ENCODE measurements around the gene LZTS3. TPM values are rescaled to one million over a fixed set of nuclear protein-coding genes. Genes with fewer than 3 reads are reported as not detected.

LZTS3 gene
- total and polyA plus RNA-seq, 4 donors: 8.8 to 18.6 (median 13.1) TPM

DNA sequence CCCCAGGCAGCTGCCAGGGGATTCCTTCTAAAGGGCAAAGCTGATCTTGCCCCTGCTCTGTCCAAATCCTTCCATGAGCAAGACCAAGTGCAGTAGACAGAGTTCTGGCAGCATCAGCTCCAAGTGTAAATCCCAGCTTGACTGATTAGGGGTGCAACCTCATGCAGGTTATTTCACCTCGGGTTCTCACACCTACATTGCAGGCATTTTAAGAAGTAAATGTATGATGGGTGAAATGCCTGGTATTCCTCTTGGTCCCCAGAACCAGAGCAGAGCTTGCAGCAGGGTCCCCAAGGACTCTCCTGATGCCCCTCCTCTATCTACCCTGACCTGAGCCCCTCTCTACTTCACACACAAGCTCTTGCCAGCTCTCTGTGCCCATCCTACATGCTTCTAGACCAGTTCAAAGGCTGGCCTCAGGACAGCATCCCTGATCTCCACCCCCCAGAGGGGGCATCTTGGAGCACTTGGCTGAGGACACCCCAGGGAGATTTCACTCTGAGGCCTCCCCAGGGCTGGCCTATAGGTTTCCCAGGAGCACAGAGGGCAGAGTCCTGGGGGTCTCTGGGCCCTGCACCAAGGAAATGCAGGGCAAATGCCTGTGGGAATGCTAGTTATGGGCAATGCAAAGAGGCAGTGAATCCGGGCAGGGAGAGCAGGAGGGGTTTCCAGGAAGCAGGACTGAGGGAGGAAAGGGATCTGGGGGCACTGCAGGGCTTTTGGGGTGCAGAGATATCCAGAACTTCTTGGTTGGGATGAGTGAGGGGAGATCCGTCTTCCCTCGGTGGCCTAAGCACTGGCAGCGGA is 1.0 kb downstream of the LZTS3 start:
- H3K27me3 ChIP-seq (ENCODE audit: control insufficient read depth in 3 of 3, insufficient read depth in 3 of 3, low read length in 2 of 3): no peaks in the 10 kb centered on the region
- peaks cover 0 to 16% (median 4%) of the 10 kb centered on the region in 5 donors for H3K4me1 ChIP-seq (ENCODE audit: control insufficient read depth in 5 of 5, insufficient read depth in 5 of 5, low read length in 5 of 5)
- ATAC-seq (ENCODE audit: insufficient read depth, low FRiP score) (no peak), DNase-seq (no peak)
- H3K9me3 ChIP-seq (ENCODE audit: control insufficient read depth in 4 of 4, insufficient read depth in 3 of 4, low read length in 3 of 4): no peaks in the 10 kb centered on the region
- TF ChIP-seq, protein P1, sequence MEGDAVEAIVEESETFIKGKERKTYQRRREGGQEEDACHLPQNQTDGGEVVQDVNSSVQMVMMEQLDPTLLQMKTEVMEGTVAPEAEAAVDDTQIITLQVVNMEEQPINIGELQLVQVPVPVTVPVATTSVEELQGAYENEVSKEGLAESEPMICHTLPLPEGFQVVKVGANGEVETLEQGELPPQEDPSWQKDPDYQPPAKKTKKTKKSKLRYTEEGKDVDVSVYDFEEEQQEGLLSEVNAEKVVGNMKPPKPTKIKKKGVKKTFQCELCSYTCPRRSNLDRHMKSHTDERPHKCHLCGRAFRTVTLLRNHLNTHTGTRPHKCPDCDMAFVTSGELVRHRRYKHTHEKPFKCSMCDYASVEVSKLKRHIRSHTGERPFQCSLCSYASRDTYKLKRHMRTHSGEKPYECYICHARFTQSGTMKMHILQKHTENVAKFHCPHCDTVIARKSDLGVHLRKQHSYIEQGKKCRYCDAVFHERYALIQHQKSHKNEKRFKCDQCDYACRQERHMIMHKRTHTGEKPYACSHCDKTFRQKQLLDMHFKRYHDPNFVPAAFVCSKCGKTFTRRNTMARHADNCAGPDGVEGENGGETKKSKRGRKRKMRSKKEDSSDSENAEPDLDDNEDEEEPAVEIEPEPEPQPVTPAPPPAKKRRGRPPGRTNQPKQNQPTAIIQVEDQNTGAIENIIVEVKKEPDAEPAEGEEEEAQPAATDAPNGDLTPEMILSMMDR (IDR thresholded peaks at IDR 0.05; ENCODE audit: control extremely low read depth, extremely low read depth): no peak
- peak overlapping the region in 1 of 2 donors; percentile 46 for H3K9ac ChIP-seq (ENCODE audit: insufficient read depth in 1 of 2, low read length in 2 of 2)
- H3K27ac ChIP-seq (ENCODE audit: low read depth in 1 of 2, low read length in 1 of 2): no peak overlapping the region
- peak overlapping the region; percentile 2 for H3K4me3 ChIP-seq
- H3K36me3 ChIP-seq (ENCODE audit: control insufficient read depth in 4 of 4, insufficient read depth in 4 of 4, low read length in 4 of 4): no peaks in the 10 kb centered on the region
- WGBS, 2 donors: 34 to 70% methylated on average over 5 of the region's 5 CpGs

DNA sequence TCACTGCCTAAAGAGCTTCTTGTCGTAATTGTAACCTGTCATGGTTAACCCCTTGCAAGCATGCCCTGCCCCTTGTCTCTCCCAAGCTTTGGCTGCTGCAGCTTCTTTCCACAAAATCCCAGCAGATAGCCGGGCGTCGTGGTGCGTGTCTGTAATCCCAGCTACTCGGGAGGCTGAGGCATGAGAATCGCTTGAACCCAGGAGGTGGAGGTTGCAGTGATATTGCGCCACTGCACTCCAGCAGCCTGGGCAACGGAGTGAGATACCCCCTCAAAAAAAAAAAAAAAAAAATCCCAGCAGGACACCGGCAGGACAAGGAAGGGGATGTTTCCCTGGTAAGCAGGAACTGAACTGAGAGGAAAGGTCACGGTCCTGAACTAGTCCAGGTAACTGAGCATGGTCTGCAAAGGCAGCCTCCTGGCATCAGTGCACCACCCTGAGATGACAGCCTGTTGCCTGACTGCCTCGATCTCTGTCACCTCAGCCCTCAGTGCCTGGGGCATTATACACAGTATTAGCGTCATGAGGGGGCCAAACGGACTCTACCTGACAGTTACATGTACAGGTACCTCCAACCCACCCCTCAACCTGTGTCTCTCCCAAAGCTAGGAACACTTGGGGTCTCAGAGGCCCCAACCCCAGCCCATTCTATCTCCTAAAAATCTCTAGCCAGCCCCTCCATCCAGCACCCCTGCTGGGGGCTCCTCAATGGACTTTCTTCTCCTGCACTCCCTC is 1.8 kb downstream of the LZTS3 start:
- peaks cover 0 to 16% (median 4%) of the 10 kb centered on the region in 5 donors for H3K4me1 ChIP-seq (ENCODE audit: control insufficient read depth in 5 of 5, insufficient read depth in 5 of 5, low read length in 5 of 5)
- no peaks in the 10 kb centered on the region for H3K27me3 ChIP-seq (ENCODE audit: control insufficient read depth in 3 of 3, insufficient read depth in 3 of 3, low read length in 2 of 3)
- no peaks in the 10 kb centered on the region for H3K9me3 ChIP-seq (ENCODE audit: control insufficient read depth in 4 of 4, insufficient read depth in 3 of 4, low read length in 3 of 4)
- TF ChIP-seq, protein P1 (IDR thresholded peaks at IDR 0.05; ENCODE audit: control extremely low read depth, extremely low read depth): no peak
- DNase-seq (no peak), ATAC-seq (ENCODE audit: insufficient read depth, low FRiP score) (no peak)
- no peak overlapping the region for H3K9ac ChIP-seq (ENCODE audit: insufficient read depth in 1 of 2, low read length in 2 of 2)
- WGBS, 2 donors: 82 to 86% methylated on average over 14 of the region's 14 CpGs
- no peaks in the 10 kb centered on the region for H3K36me3 ChIP-seq (ENCODE audit: control insufficient read depth in 4 of 4, insufficient read depth in 4 of 4, low read length in 4 of 4)
- H3K27ac ChIP-seq (ENCODE audit: low read depth in 1 of 2, low read length in 1 of 2): no peak overlapping the region
- H3K4me3 ChIP-seq: no peak overlapping the region

- peaks cover 0 to 1% (median 0%) of the 10 kb centered on the region in 4 donors for H3K36me3 ChIP-seq (ENCODE audit: control insufficient read depth in 4 of 4, insufficient read depth in 4 of 4, low read length in 4 of 4)
- no peak for DNase-seq
- H3K4me3 ChIP-seq: no peak overlapping the region
- H3K4me1 ChIP-seq (ENCODE audit: control insufficient read depth in 5 of 5, insufficient read depth in 5 of 5, low read length in 5 of 5): peaks cover 0 to 15% (median 8%) of the 10 kb centered on the region in 5 donors
- no peaks in the 10 kb centered on the region for H3K27me3 ChIP-seq (ENCODE audit: control insufficient read depth in 3 of 3, insufficient read depth in 3 of 3, low read length in 2 of 3)
- peak overlapping the region in 1 of 2 donors; percentile 25 for H3K9ac ChIP-seq (ENCODE audit: insufficient read depth in 1 of 2, low read length in 2 of 2)
- no peaks in the 10 kb centered on the region for H3K9me3 ChIP-seq (ENCODE audit: control insufficient read depth in 4 of 4, insufficient read depth in 3 of 4, low read length in 3 of 4)
- WGBS, 2 donors: 82 to 92% methylated on average over 7 of the region's 7 CpGs
- ATAC-seq (ENCODE audit: insufficient read depth, low FRiP score): no peak
- TF ChIP-seq, protein P1 (IDR thresholded peaks at IDR 0.05; ENCODE audit: control extremely low read depth, extremely low read depth): no peak
- peak overlapping the region in 1 of 2 donors; percentile 51 for H3K27ac ChIP-seq (ENCODE audit: low read depth in 1 of 2, low read length in 1 of 2)
These were observed 4.3 kb downstream of the LZTS3 start for GRCh38 chr20:3168829-3169590.
